PC-3 (cell line): Measurements from ENCODE around the gene PARD6A. TPM values are rescaled to one million over a fixed set of nuclear protein-coding genes. Genes with fewer than 3 reads are reported as not detected.

Source experiments
- ATAC-seq: fragments of 200-7000 bp; cut with Tn5 transposase; 2 replicates; pipeline ENCODE4 v1.9.1; 2020; ENCODE audit warnings: mild to moderate bottlenecking, moderate library complexity
- BruUV-seq: library from RNA; stranded (reverse); fragments of 400-500 nt; replicated peaks from 2 replicates; lab custom pipeline; 2021; lab: Mats Ljungman, UMichigan
- CTCF ChIA-PET: fragments of 300-600 bp; sonication (Branson Sonifier 250); formaldehyde crosslinking; loops from one replicate; lab custom pipeline; 2022; ENCODE audit warnings: antibody characterized with exemption; lab: Charles Lee
- POLR2A ChIA-PET: fragments of 300-600 bp; sonication (Branson Sonifier 250); formaldehyde crosslinking; loops from one replicate; lab custom pipeline; 2022; ENCODE audit warnings: antibody characterized with exemption; ENCODE audit not compliant: unreplicated experiment; lab: Charles Lee
- DNase-seq: peaks from one replicate; pipeline ENCODE4 v3.0.0-alpha.2; 2015
- H2AFZ ChIP-seq: fragments of 300-600 bp; sonication (generic); 2 replicates; pipeline ENCODE4 v1.6.0; 2016; ENCODE audit warnings: antibody characterized with exemption, low read length
- H3F3A ChIP-seq: fragments of 300-600 bp; sonication (generic); one replicate; pipeline ENCODE4 v1.6.0; 2017; ENCODE audit warnings: antibody characterized with exemption, low read length, control low read depth, mild to moderate bottlenecking; ENCODE audit not compliant: unreplicated experiment
- H3K27ac ChIP-seq: fragments of 300-600 bp; sonication (generic); 2 replicates; pipeline ENCODE4 v1.5.1; 2016; ENCODE audit warnings: mild to moderate bottlenecking, low read length
- H3K27me3 ChIP-seq: fragments of 300-600 bp; sonication (generic); 2 replicates; pipeline ENCODE4 v1.6.1; 2016; ENCODE audit warnings: low read length, mixed read lengths
- H3K36me3 ChIP-seq: fragments of 300-600 bp; sonication (generic); 2 replicates; pipeline ENCODE4 v1.6.1; 2016; ENCODE audit warnings: low read depth, mixed run types, low read length, mixed read lengths
- H3K4me1 ChIP-seq: fragments of 300-600 bp; sonication (generic); 2 replicates; pipeline ENCODE4 v1.5.1; 2016; ENCODE audit warnings: low read length; ENCODE audit not compliant: insufficient read depth
- H3K4me2 ChIP-seq: fragments of 300-600 bp; sonication (generic); 2 replicates; pipeline ENCODE4 v1.6.0; 2016; ENCODE audit warnings: low read length
- H3K4me3 ChIP-seq: fragments of 300-600 bp; sonication (generic); 2 replicates; pipeline ENCODE4 v1.5.1; 2016; ENCODE audit warnings: mild to moderate bottlenecking, low read length, mixed read lengths
- H3K79me2 ChIP-seq: fragments of 300-600 bp; sonication (generic); 2 replicates; pipeline ENCODE4 v1.6.1; 2017; ENCODE audit warnings: low read length, mixed read lengths
- H3K9ac ChIP-seq: fragments of 300-600 bp; sonication (generic); 2 replicates; pipeline ENCODE4 v1.6.0; 2016; ENCODE audit warnings: mild to moderate bottlenecking, low read length
- H3K9me2 ChIP-seq: fragments of 300-600 bp; sonication (generic); replicated peaks from 2 replicates; pipeline ENCODE4 v1.6.1; 2016; ENCODE audit warnings: mixed run types, low read length, mixed read lengths
- H3K9me3 ChIP-seq: fragments of 300-600 bp; sonication (generic); 2 replicates; pipeline ENCODE4 v1.6.1; 2016; ENCODE audit warnings: low read length, mixed read lengths
- H4K20me1 ChIP-seq: fragments of 300-600 bp; sonication (generic); 2 replicates; pipeline ENCODE4 v1.6.1; 2016; ENCODE audit warnings: low read length, mixed read lengths
- CTCF ChIP-seq: fragments of 300-600 bp; sonication (generic); conservative IDR thresholded peaks from 2 replicates; pipeline ENCODE4 v1.5.1; 2017; ENCODE audit warnings: antibody characterized with exemption, low read depth, mild to moderate bottlenecking, low read length
- EZH2 ChIP-seq: fragments of 300-600 bp; sonication (generic); IDR thresholded peaks from one replicate; pipeline ENCODE4 v1.6.1; 2017; ENCODE audit warnings: antibody characterized with exemption, mild to moderate bottlenecking, low read length; ENCODE audit not compliant: unreplicated experiment
- EZH2phosphoT487 ChIP-seq: fragments of 300-600 bp; sonication (generic); IDR thresholded peaks from 2 replicates; pipeline ENCODE4 v1.6.1; 2018; ENCODE audit warnings: mild to moderate bottlenecking, antibody characterized with exemption, low read length, borderline replicate concordance
- intact Hi-C: fragments of 100-400 bp; cut with micrococcal nuclease; formaldehyde crosslinking; loops from 2 replicates; pipeline ENCODE4 v1.9.0; 2023
- total RNA-seq: library from RNA; depleted of rRNA; stranded (reverse); fragments of >200 nt; gene quantifications from 2 replicates; pipeline ENCODE4 v1.2.3, GENCODE V29; 2014; rRNA removed

Gene PARD6A
- total RNA-seq, 1 experiment from 2014 or later = 15.1 TPM

GRCh38 chr16:67709050-67709449 is 48.3 kb downstream of the PARD6A start:
- peaks cover 41% of the 10 kb centered on the region for H3K79me2 ChIP-seq
- no peaks in the 10 kb centered on the region for H3K9me3 ChIP-seq
- TF ChIP-seq CTCF = no peak
- TF ChIP-seq EZH2 = no peak
- no peak for TF ChIP-seq EZH2phosphoT487
- H3K4me2 ChIP-seq = no peak overlapping the region
- no TSS peak for BruUV-seq
- ATAC-seq (no peak), DNase-seq (no peak)
- H3F3A ChIP-seq = no peaks in the 10 kb centered on the region
- peaks cover 11% of the 10 kb centered on the region; the same call in 1 of the 2 replicates for H4K20me1 ChIP-seq
- ChIA-PET POLR2A (no interaction called here), CTCF (interaction anchor here (0.6 kb wide), 1 partner anchor 10 kb away, joined by 3 read pairs; no protein-coding TSS in a partner anchor)
- H3K9ac ChIP-seq = no peak overlapping the region
- H3K9me2 ChIP-seq = no peaks in the 10 kb centered on the region
- no peaks in the 10 kb centered on the region for H3K27me3 ChIP-seq
- H3K4me1 ChIP-seq = peaks cover 5% of the 10 kb centered on the region; the same call in 1 of the 2 replicates
- intact Hi-C loops = no loop called here
- no peak overlapping the region for H3K27ac ChIP-seq
- H3K4me3 ChIP-seq = no peak overlapping the region
- H2AFZ ChIP-seq = no peak overlapping the region
- no peaks in the 10 kb centered on the region for H3K36me3 ChIP-seq

- H3K36me3 ChIP-seq = no peaks in the 10 kb centered on the region
- TF ChIP-seq EZH2 = no peak
- ChIA-PET POLR2A (no interaction called here), CTCF (no interaction called here)
- H3K4me3 ChIP-seq = no peak overlapping the region
- no peak overlapping the region for H3K9ac ChIP-seq
- H3K9me2 ChIP-seq = no peaks in the 10 kb centered on the region
- intact Hi-C loops = no loop called here
- peaks cover 11% of the 10 kb centered on the region; the same call in 1 of the 2 replicates for H4K20me1 ChIP-seq
- H3K27ac ChIP-seq = no peak overlapping the region
- no TSS peak for BruUV-seq
- peaks cover 47% of the 10 kb centered on the region for H3K79me2 ChIP-seq
- no peaks in the 10 kb centered on the region for H3K27me3 ChIP-seq
- DNase-seq (no peak), ATAC-seq (no peak)
- H3K9me3 ChIP-seq = no peaks in the 10 kb centered on the region
- H3F3A ChIP-seq = no peaks in the 10 kb centered on the region
- no peak overlapping the region for H3K4me2 ChIP-seq
- peaks cover 5% of the 10 kb centered on the region; the same call in 1 of the 2 replicates for H3K4me1 ChIP-seq
- H2AFZ ChIP-seq = no peak overlapping the region
These were observed 49.8 kb downstream of the PARD6A start for GRCh38 chr16:67710607-67711006.

Other genes starting within 250 kb of the PARD6A start
- gene ZDHHC1, start 244.5 kb upstream of the PARD6A start, total RNA-seq = 4.8 and 5.1 TPM in 2 replicates
- 2.4 and 8.3 TPM in 2 replicates for gene HSD11B2, start 229.8 kb upstream of the PARD6A start, total RNA-seq
- gene ATP6V0D1, start 179.8 kb upstream of the PARD6A start, total RNA-seq = 65.5 and 76.6 TPM in 2 replicates
- gene AGRP, start 177.4 kb upstream of the PARD6A start, total RNA-seq = not detected in 2 replicates
- 14.8 and 30.8 TPM in 2 replicates for gene RIPOR1, start 132.1 kb upstream of the PARD6A start, total RNA-seq
- gene CTCF, start 98.4 kb upstream of the PARD6A start, total RNA-seq = 30.3 and 34.7 TPM in 2 replicates
- 0.33 and 0.40 TPM in 2 replicates for gene CARMIL2, start 15.8 kb upstream of the PARD6A start, total RNA-seq
- gene ACD, start 700 bp upstream of the PARD6A start, total RNA-seq = 26.3 and 31.7 TPM in 2 replicates
- 12.0 and 19.4 TPM in 2 replicates for gene ENKD1, start 5.8 kb downstream of the PARD6A start, total RNA-seq
- gene C16orf86, start 5.9 kb downstream of the PARD6A start, total RNA-seq = not detected in 2 replicates
- 21.8 and 22.2 TPM in 2 replicates for gene GFOD2, start 58.4 kb downstream of the PARD6A start, total RNA-seq
- gene RANBP10, start 145.6 kb downstream of the PARD6A start, total RNA-seq = 5.5 and 7.7 TPM in 2 replicates
- 0.44 and 0.86 TPM in 2 replicates for gene TSNAXIP1, start 145.9 kb downstream of the PARD6A start, total RNA-seq
- gene THAP11, start 181.4 kb downstream of the PARD6A start, total RNA-seq = 39.1 and 39.8 TPM in 2 replicates
- 98.5 and 167 TPM in 2 replicates for gene NUTF2, start 186.0 kb downstream of the PARD6A start, total RNA-seq
- gene CENPT, start 186.7 kb downstream of the PARD6A start, total RNA-seq = 31.8 and 35.1 TPM in 2 replicates
- gene EDC4, start 212.1 kb downstream of the PARD6A start, total RNA-seq = 58.9 and 94.7 TPM in 2 replicates
- not detected in 2 replicates for gene NRN1L, start 223.9 kb downstream of the PARD6A start, total RNA-seq
- 6.6 and 8.3 TPM in 2 replicates for gene PSKH1, start 232.3 kb downstream of the PARD6A start, total RNA-seq